Measurements from ENCODE around the gene MEX3D.
"Not testable (repeated sequence)": the region's sequence is repeated elsewhere in the genome, so short reads cannot be mapped to it uniquely, and the experiment has no call there.

MEX3D gene

GRCh38 chr19:1533510-1534150, 34.5 kb downstream of the MEX3D start:
- DNase-seq: no peak

DNA sequence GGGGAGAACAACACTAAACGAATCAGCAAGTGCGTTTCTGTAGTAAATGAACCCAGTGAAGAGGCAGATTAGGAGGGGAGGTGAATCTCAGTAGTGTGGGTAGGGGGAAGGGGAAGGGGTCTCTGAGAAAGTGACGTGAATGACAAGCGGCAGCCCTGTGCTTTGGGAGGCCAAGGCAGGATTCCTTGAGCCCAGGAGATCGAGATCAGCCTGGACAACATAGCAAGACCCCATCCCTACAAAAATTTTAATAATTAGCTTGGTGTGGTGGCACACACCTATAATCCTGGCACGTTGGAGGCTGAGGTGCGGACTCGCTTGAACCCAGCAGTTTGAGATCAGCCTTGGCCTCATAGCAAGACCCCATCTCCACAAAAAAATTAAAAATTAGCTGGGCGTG, 36.1 kb downstream of the MEX3D start:
- no peak for DNase-seq

DNA sequence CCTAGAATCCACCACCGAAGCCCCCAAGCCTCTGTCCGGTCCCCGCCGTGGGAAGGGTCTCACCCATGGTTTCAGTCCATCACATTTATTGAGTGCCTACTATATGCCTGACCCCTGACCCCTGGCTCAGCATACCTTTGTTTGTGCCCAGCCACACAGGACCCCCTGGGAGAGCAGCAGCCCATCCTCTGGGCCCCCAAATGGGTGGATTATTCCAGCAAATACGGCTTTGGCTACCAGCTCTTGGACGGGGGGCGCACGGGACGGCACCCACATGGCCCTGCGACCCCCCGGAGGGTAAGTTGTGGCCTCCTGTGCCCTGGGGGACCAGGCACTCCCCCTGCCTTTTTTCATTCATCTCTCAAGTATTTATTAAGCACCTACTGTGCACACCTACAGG, 36.5 kb downstream of the MEX3D start:
- DNase-seq: no peak

DNA sequence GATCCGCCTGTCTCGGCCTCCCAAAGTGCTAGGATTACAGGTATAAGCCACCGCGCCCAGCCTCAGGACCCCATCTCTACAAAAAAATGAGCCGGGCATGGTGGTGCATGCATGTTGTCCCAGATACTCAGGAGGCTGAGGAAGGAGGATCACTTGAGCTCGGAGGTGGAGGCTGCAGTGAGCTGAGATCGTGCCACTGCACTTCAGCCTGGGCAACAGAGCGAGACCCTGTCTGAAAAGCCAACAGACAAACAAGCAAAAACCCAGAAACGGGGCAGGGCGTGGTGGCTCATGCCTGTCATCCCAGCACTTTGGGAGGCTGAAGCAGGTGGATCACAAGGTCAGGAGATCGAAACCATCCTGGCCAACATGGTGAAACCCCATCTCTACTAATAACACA, 37.3 kb downstream of the MEX3D start:
- not testable (repeated sequence) for DNase-seq

DNA sequence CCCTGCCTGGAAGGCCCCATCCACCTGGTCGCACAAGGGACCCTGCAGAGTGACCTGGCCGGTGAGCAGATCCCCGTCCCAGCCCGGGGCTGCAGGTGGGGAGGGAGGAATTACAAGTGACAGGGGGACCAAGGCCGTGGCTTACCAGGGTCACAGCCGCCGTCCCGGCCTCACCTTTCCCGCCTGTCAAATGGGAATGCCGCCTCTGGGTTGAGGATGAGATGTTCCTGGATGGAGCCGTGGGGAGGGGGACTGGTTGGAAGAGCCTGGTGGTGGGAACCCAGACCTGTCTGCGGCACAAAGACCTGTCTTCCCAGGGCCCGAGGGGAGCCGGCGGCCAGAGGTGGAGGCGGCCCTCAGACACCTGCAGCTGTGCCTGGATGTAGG, 38.7 kb downstream of the MEX3D start:
- no peak for DNase-seq

DNA sequence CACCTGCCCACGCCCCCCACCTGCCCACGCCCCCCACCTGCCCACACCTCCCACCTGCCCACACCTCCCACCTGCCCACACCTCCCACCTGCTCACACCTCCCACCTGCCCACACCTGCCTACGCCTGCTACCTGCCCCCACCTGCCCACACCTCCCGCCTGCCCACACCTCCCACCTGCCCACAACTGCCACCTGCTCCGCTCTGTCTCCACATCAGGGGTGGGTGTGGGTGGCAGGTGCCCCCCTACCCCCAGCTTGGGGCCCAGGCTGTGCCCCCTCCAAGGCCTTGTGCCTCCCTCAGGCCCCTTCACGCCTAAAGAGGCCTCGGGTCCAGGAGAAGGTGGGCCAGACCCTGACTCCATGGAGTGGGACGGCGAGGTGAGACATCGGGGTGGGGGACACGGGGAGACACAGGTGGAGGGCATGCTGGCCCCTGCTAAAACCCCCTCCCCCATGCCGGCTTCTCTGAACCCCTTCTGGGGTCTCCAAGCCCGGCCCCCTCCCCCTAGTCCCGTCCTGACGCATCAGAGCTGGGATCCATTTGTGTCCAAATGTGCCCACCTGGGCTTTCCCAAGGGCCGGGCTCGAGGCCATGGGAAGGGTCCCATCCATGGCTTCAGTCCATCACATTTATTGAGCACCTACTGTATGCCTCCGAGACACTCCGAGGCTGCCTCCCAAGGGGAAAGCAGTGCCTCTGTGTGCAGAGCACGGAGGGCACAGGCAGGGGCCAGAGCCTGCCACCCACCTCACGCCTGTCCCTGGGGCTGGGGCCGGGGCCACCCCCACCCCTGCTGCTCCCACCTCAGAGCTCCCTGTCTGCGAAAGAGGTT, 39.3 kb downstream of the MEX3D start:
- no peak for DNase-seq

GRCh38 chr19:1527650-1528309, 40.3 kb downstream of the MEX3D start:
- DNase-seq: no peak

DNA sequence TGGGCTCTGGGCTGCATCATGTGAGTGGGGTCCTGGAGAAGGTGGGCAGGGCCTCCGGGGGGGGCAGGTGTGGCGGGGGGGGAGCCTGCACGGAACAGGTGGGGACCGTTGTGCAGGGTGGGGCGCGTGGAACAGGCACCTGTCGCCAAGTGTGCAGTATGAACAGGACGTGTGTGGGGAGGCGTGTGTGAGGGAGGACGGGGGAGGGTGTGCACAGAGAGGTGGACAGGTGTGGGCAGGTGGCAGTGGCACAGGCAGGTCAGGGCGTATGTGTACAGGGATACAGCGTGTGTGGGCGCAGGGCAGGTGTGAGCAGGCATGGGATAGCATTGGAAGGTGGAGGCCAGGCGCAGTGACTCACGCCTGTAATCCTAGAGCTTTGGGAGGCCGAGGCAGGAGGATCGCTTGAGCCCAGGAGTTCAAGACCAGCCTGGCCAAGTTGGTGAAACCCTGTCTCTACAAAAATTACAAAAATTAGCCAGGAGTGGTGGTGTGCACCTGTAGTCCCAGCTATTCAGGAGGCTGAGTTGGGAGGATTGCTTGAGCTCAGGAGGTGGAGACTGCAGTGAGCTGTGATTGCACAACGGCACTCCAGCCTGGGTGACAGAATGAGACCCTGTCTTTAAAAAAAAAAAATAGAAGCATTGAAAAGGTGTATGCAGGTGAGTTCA, 41.0 kb downstream of the MEX3D start:
- DNase-seq: no peak

DNA sequence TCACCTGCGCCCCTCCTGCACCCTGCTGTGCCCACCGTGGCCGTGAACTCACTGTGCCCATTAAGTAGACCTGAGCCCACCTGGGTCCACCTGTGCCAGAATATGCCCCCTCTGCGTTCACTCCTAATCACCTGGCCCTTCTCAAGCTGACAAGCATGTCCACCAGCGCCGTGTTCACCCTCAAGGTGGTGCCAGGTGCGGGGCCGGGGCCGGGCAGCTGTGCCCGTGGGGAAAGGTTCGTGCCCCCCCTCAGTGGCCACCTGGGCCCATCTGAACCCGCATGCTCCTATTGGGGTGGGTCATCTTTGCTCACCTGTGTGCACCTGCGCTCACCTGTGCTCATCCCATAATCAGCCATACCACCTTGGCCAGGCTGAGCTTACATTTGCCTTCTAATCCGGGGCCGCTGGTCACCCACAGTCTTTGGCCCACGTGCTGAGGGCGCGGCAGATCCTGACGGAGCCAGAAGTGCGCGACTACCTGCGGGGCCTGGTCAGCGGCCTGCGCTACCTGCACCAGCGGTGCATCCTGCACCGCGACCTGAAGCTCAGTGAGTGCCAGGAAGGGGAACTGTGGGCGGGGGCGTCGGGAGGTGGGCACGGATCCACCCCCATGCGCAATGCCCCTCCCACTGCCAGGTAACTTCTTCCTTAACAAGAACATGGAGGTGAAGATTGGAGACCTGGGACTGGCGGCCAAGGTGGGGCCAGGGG, 41.9 kb downstream of the MEX3D start:
- DNase-seq: no peak

DNA sequence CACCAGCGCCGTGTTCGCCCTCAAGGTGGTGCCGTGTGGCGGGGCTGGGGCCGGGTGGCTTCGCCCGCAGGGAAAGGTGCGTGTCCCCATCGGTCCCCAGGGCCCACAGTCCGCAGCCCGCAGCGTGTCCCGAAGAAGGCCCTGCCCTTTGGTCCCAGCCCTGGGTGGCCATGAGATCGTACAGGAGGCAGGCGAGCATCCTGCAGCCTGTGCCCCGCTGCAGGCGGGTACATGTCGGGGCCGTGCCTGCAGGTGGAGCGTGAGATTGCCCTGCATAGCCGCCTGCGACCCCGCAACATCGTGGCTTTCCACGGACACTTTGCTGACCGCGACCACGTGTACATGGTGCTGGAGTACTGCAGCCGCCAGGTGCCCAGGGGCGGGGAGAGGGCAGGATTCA, 42.8 kb downstream of the MEX3D start:
- no peak for DNase-seq

GRCh38 chr19:1524972-1525325, 43.2 kb downstream of the MEX3D start:
- no peak for DNase-seq

DNA sequence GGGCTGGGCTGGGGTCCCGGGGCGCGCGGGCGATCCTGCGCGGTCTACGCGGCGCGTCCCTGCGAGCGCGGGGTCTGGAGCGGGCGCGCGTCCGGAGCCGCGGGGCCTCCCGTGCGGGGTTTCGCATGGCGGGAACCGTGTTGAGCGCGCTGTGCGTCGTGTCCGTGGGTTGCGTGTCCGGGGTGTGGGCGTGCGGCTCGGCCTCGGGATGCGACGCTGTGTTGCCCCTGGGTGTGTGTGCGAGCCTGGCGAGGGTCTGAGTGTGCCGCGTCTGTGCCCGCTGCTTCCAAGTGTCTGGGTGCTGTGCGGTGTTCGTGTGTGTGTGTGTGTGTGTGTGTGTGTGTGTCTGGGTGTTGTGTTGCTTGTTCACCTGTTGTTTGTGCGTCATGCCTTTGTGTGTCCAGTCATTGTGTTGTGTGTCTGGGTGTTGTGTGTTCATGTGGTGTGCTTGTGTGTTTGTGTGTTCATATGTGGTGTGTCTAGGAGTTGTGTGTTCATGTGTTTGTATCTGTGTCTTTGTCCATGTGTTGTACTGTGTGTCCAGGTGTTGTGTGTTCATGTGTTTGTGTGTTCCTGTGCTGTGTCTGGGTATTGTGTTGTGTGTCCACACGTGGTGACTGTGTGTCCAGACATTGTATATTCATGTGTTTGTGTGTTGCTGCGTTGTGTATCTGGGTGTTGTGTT, 43.7 kb downstream of the MEX3D start:
- no peak for DNase-seq

DNA sequence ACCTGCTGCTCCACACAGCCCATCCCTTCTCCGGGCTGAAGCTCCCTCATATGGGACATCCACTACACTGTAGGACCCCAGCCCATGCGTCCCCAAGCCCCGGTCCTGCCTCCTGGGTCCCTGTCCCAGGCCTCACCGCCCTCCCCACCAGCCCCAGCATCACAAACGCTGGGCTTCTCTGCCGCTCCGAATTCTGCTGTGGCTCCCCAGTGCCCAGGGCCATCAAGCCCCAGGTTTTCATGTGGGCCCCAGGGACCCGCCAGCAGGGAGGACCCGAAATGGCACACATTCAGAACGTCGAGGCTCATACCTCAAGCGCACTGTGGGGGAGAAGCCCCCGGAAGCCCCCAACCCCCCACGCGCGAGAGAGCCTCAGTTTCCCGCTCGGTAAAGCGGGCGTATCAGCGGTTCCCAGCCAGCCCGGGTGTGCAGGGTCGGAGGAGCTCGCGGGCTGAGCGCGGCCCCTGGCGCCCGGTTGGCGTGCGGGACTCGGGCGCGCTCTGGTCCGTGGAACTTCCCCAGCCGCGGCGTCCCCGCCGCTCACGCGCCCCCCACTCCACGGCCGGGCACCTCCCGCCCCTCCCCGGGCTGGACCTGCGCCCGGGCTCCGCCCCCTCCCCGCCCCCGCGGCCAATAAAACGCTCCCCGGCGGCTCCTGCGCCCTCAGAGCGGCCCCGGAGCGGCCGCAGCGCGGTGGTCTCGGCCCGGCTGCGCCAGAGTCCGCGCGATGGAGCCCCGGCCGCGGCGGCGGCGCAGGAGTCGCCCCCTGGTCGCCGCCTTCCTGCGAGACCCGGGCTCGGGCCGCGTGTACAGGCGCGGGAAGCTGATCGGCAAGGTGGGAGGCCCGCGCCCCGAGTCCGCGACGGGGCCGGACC, 44.5 kb downstream of the MEX3D start, which contains the start of gene PLK5:
Gene PLK5 (plus strand): TSS at position 666 of the 875 bp plus-strand sequence. CDS start 2,920 bp downstream, outside the sequence.
- DNase-seq: no peak

GRCh38 chr19:1522838-1523237, 45.3 kb downstream of the MEX3D start:
- no peak for DNase-seq

GRCh38 chr19:1522061-1522460, 46.1 kb downstream of the MEX3D start:
- DNase-seq: no peak

DNA sequence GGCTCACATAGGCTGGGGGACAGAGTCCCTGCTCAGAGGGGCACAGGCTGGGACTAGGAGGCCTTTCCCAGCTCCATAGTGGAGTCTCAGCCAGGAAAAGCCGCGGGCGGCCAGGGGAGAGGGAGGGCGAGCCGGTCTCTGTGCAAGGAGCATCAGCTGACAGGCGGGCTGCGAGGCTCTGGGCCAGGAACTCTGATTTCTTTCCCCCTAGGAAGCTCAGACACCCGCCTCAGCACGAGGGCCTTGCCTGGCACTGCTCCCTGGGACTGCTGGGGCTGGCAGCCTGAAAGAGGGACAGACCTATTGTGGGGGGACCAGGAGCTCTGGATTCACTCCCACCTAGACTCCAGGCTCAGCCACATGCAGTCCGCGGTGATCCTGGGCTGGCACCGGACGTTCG, 46.5 kb downstream of the MEX3D start:
- no peak for DNase-seq

- no peak for DNase-seq
Measured at GRCh38 chr19:1520203-1520780, 47.8 kb downstream of the MEX3D start.

DNA sequence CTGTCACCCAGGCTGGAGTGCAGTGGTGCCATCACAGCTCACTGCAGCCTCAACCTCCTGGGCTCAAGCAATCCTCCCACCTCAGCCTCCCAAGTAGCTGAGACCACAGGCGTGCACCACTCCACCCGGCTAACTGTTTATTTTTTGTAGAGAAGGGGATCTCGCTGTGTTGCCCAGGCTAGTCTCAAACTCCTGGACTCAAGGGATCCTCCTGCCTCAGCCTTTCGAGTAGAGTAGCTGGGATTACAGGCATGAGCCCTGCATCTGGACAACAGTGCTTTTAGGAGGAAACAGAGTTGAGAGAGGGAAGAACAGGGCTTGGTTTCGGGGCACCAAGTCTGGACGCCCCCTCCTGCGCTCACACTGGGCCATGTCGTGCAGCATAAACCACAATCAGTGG, 48.3 kb downstream of the MEX3D start:
- not testable (repeated sequence) for DNase-seq

- DNase-seq: no peak
Measured at GRCh38 chr19:1518471-1518870, 49.7 kb downstream of the MEX3D start.

DNA sequence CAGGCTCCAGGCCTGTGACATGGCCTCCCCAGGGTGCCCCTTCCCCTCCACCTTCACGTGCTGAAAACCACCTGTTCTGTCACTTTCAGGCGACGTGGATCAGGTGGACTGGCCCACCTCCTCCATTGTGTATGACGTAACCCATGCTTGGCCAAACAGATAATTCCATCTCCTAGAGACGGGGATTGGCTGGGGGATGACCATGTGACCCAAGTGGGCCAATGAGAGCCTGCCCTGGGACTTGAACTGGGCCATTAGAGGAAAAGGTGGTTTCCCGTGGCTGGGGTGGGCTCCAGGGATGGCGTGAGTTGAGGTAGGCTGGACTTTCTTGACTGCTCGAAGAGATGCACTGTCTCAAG, 51.8 kb downstream of the MEX3D start:
- DNase-seq: no peak

Measured in NCI-H510A (cell line).